ENCODE results near the gene ATP6V0D1. TPM values are rescaled to one million over a fixed set of nuclear protein-coding genes. Genes with fewer than 3 reads are reported as not detected.

ATP6V0D1 gene
- total and polyA plus RNA-seq, 8 donors, result 48.5 to 185 (median 58.6) TPM

DNA sequence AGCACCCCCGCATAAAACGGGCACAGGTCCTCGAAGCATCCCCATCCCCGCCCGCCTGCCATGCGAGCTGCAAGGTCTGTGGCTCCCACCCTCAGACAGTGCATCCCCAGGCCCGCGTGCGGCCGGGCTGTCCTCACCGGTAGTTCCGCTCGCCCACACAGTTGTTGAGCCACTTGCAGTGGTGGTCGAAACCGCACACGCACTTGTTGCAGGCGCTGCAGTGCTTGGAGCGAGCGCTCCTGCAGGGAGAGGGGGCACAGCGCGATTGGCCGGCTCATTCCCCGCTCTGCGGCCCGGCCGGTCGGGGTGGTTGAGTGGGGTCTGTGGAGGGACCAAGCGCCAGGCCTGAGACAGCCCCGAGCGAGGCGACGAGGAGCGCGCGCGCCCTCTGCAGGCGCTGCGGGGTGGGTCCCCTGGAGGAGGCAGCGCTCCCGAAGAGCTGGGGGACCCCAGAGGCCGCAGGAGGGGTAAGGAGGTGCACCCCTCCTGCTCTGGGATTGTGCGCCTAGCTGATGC is 81.7 kb downstream of the ATP6V0D1 start:
- peak; percentile 77 to 79 for TF ChIP-seq CTCF (IDR thresholded peaks at IDR 0.05)
- Histone ChIP-seq H3K4me3 (no peak overlapping the region), H3K27ac (no peak overlapping the region), H3K9me3 (no peaks in the 10 kb centered on the region), H3K4me1 (peaks cover 33 to 48% of the 10 kb centered on the region in 2 donors), H3K36me3 (no peaks in the 10 kb centered on the region), H3K27me3 (peaks cover 0 to 22% of the 10 kb centered on the region in 2 donors)
- DNase-seq, result peak in 2 of 4 donors; percentile 79 to 90
- ATAC-seq, result peak; percentile 63
- intact Hi-C loops (cut with DNase I), result no loop called here

DNA sequence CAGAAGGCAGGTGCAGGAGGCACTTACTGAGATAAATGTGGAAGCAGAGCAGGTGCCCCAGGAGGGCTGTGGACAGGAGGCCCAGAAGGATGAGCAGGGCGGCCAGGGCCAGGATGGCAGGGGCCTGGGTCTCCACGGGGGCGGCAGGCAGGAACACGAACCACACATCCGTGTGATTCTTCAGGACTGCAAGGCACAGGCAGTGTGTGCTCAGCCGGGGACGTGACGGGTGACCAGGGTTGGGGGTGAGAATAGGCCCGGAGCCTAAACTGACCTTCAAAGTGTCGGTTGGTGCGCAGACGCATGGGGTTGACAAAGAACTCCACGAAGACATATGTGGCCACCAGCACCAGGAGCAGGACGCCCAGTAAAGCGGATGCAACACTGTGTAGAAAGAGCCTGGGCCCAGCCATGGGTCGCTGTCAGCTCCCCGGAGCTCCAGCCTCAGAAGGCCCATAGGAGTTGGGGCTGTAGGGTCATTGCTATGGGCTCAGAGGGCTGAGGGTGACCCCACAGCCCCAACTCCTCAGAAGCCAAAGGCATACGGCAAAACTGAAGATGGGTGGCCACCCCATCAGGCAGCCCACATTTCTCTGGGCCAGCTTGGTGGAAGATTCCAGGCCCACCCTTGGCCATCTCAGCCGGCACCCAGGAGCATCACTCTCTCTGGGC is 82.3 kb downstream of the ATP6V0D1 start:
- H3K9me3 ChIP-seq, result no peaks in the 10 kb centered on the region
- peaks cover 0 to 28% of the 10 kb centered on the region in 2 donors for H3K27me3 ChIP-seq
- H3K4me3 ChIP-seq, result no peak overlapping the region
- no peaks in the 10 kb centered on the region for H3K36me3 ChIP-seq
- TF ChIP-seq CTCF (IDR thresholded peaks at IDR 0.05), result no peak
- intact Hi-C loops (cut with DNase I), result no loop called here
- ATAC-seq (no peak), DNase-seq (peak in 1 of 4 donors; percentile 67)
- H3K4me1 ChIP-seq, result peaks cover 28 to 48% of the 10 kb centered on the region in 2 donors
- no peak overlapping the region for H3K27ac ChIP-seq

- H3K4me1 ChIP-seq, result peaks cover 30 to 51% of the 10 kb centered on the region in 2 donors
- no peak for TF ChIP-seq CTCF (IDR thresholded peaks at IDR 0.05)
- intact Hi-C loops (cut with DNase I), result no loop called here
- DNase-seq, result no peak
- H3K4me3 ChIP-seq, result no peak overlapping the region
- H3K9me3 ChIP-seq, result no peaks in the 10 kb centered on the region
- no peak overlapping the region for H3K27ac ChIP-seq
- H3K27me3 ChIP-seq, result peaks cover 0 to 35% of the 10 kb centered on the region in 2 donors
- no peak for ATAC-seq
- H3K36me3 ChIP-seq, result no peaks in the 10 kb centered on the region
Observed at GRCh38 chr16:67397812-67398545, 83.0 kb downstream of the ATP6V0D1 start.

DNA sequence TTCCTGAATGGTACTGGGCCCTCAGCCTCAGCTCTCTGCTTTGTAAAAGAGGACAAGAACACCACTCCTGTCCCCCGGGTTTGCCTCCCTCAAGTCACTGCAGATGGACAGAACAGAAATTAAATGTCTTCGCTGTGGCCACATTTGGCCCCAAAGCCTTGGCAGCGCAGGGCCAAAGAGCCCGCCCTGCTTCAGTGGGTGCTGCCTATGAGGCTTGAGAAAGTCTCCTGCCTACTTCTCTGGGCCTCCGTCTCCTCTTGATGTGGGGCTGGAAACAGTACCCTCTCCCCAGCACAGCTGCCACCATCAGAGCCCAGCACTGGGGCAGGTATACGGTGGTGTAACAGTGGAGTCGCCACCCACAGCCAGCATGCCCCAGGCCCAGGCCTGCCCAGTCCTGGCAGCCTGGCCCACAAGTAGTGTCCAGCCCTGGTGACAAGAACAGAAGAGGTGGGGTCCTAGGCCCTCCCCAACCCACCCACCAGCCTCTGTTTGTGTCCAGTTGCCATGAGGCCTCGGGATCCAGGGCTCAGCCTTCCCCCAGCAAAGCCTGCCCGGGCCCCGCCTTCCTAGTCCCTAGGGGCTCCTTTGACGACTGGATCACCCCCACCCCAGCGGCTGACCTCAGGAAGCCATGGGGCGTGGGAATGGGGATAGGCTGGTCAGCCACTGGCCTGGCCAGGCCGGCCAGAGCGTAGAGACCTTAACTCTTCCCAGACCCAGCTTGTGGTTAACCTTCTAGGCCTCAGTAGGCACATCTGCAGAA is 83.7 kb downstream of the ATP6V0D1 start:
- peak overlapping the region; percentile 45 to 54 for H3K27ac ChIP-seq
- H3K4me1 ChIP-seq, result peaks cover 34 to 58% of the 10 kb centered on the region in 2 donors
- ATAC-seq (no peak), DNase-seq (no peak)
- H3K9me3 ChIP-seq, result no peaks in the 10 kb centered on the region
- H3K4me3 ChIP-seq, result no peak overlapping the region
- H3K36me3 ChIP-seq, result no peaks in the 10 kb centered on the region
- TF ChIP-seq CTCF (IDR thresholded peaks at IDR 0.05), result no peak
- peaks cover 0 to 43% of the 10 kb centered on the region in 2 donors for H3K27me3 ChIP-seq
- intact Hi-C loops (cut with DNase I), result no loop called here

All from left lung (tissue), 10 donors.